GM12891 (cell line): ENCODE results near the gene YWHAB.

Experiments used
- DNase-seq: peaks from one replicate; pipeline ENCODE4 v3.0.0; 2011; ENCODE audit warnings: low spot score; ENCODE audit not compliant: insufficient read length
- FAIRE-seq: peaks from 2 replicates; lab custom pipeline; 2011; peaks lifted over from hg19 to GRCh38; lab: Jason Lieb, UNC
- PAX5 ChIP-seq: IDR thresholded peaks from 2 replicates; pipeline ENCODE4 v1.6.1; 2011; ENCODE audit warnings: low read length, moderate library complexity, mild to moderate bottlenecking; ENCODE audit not compliant: insufficient read depth, severe bottlenecking
- POLR2A ChIP-seq: IDR thresholded peaks from 2 replicates; pipeline ENCODE4 v1.6.1; 2011; ENCODE audit warnings: low read depth, low read length, control low read depth
- POLR2AphosphoS5 ChIP-seq: IDR thresholded peaks from 2 replicates; pipeline ENCODE4 v1.6.1; 2011; ENCODE audit warnings: low read depth, low read length, control low read depth
- POU2F2 ChIP-seq: IDR thresholded peaks from 2 replicates; pipeline ENCODE4 v1.6.1; 2011; ENCODE audit warnings: low read depth, mild to moderate bottlenecking, control low read depth, low read length, moderate library complexity
- SPI1 ChIP-seq: IDR thresholded peaks from 2 replicates; pipeline ENCODE4 v1.6.1; 2011; ENCODE audit warnings: low read depth, low read length, control low read depth
- TAF1 ChIP-seq: IDR thresholded peaks from 2 replicates; pipeline ENCODE4 v1.6.1; 2011; ENCODE audit warnings: low read depth, low read length, control low read depth

YWHAB gene

GRCh38 chr20:44946271-44946852 lies 60.9 kb downstream of the YWHAB start:
- DNase-seq = no peak
- no peak for FAIRE-seq
- TF ChIP-seq PAX5 (no peak), POLR2AphosphoS5 (no peak), POU2F2 (no peak), TAF1 (no peak), SPI1 (no peak), POLR2A (no peak)

GRCh38 chr20:44948107-44948506 lies 62.6 kb downstream of the YWHAB start:
- TF ChIP-seq SPI1 (no peak), POLR2AphosphoS5 (no peak), POU2F2 (no peak), PAX5 (no peak), POLR2A (no peak), TAF1 (no peak)
- FAIRE-seq (no peak), DNase-seq (no peak)

- no peak for TF ChIP-seq POU2F2
- TF ChIP-seq TAF1 = no peak
- TF ChIP-seq PAX5 = no peak
- no peak for TF ChIP-seq SPI1
- TF ChIP-seq POLR2A = no peak
- TF ChIP-seq POLR2AphosphoS5 = no peak
- no peak for FAIRE-seq
- no peak for DNase-seq
Measured at GRCh38 chr20:44948513-44948912, 63.0 kb downstream of the YWHAB start.

GRCh38 chr20:44950368-44950767 lies 64.9 kb downstream of the YWHAB start:
- TF ChIP-seq PAX5 = no peak
- TF ChIP-seq POLR2AphosphoS5 = no peak
- no peak for TF ChIP-seq SPI1
- TF ChIP-seq TAF1 = no peak
- no peak for TF ChIP-seq POU2F2
- no peak for TF ChIP-seq POLR2A
- FAIRE-seq = no peak
- DNase-seq = no peak

GRCh38 chr20:44952731-44953130 lies 67.2 kb downstream of the YWHAB start:
- no peak for FAIRE-seq
- no peak for TF ChIP-seq PAX5
- TF ChIP-seq SPI1 = no peak
- TF ChIP-seq POLR2A = no peak
- no peak for TF ChIP-seq POU2F2
- no peak for TF ChIP-seq TAF1
- no peak for TF ChIP-seq POLR2AphosphoS5
- no peak for DNase-seq

- FAIRE-seq = no peak
- DNase-seq = no peak
- TF ChIP-seq POU2F2 (no peak), POLR2AphosphoS5 (no peak), TAF1 (no peak), PAX5 (no peak), SPI1 (no peak)
Measured at GRCh38 chr20:44954211-44954610, 68.7 kb downstream of the YWHAB start.

GRCh38 chr20:44955270-44955669 lies 69.8 kb downstream of the YWHAB start:
- FAIRE-seq = no peak
- DNase-seq = no peak
- no peak for TF ChIP-seq TAF1
- peak; percentile 88 for TF ChIP-seq SPI1

GRCh38 chr20:44956410-44956809 lies 70.9 kb downstream of the YWHAB start:
- DNase-seq (no peak), FAIRE-seq (no peak)
- TF ChIP-seq POLR2A (no peak), TAF1 (no peak), PAX5 (no peak), SPI1 (no peak), POU2F2 (no peak), POLR2AphosphoS5 (no peak)
